Type B pancreatic cell (in vitro differentiated cells): ENCODE measurements around the gene TIPARP. TPM values are rescaled to one million over a fixed set of nuclear protein-coding genes. Genes with fewer than 3 reads are reported as not detected.

ENCODE experiments used
- DNase-seq: peaks from one replicate; pipeline ENCODE4 v3.0.0; 2021; ENCODE audit warnings: mixed read lengths; ENCODE audit not compliant: unreplicated experiment; ENCODE audit errors: extremely low spot score
- H3K27ac Mint-ChIP-seq: 2 replicates; pipeline ENCODE4 v1.8.0; 2021; ENCODE audit warnings: mild to moderate bottlenecking, mixed read lengths
- H3K27me3 Mint-ChIP-seq: 2 replicates; pipeline ENCODE4 v1.8.0; 2021; ENCODE audit warnings: mixed read lengths
- H3K36me3 Mint-ChIP-seq: 2 replicates; pipeline ENCODE4 v1.8.0; 2021; ENCODE audit warnings: mixed read lengths
- H3K4me1 Mint-ChIP-seq: one replicate; pipeline ENCODE4 v1.8.0; 2021; ENCODE audit warnings: mixed read lengths; ENCODE audit not compliant: unreplicated experiment
- H3K4me3 Mint-ChIP-seq: 2 replicates; pipeline ENCODE4 v1.8.0; 2021; ENCODE audit warnings: mild to moderate bottlenecking, mixed read lengths
- H3K9me3 Mint-ChIP-seq: 2 replicates; pipeline ENCODE4 v1.8.0; 2021; ENCODE audit warnings: mixed read lengths
- CTCF ChIP-seq: fragments of 200-600 bp; sonication (generic); conservative IDR thresholded peaks from 2 replicates; pipeline ENCODE4 v1.5.0; 2021; ENCODE audit warnings: antibody characterized with exemption, mild to moderate bottlenecking
- total RNA-seq: library from RNA; stranded (reverse); gene quantifications from 2 replicates; pipeline ENCODE4 v1.2.1, GENCODE V29; 2021; ENCODE audit warnings: low replicate concordance

The TIPARP gene
- total RNA-seq, 1 donor from 2014 or later: 37.5 TPM

GRCh38 chr3:156635973-156636372 is 38.4 kb upstream of the TIPARP start:
- Mint-ChIP-seq H3K4me3 (no peak overlapping the region), H3K27me3 (no peaks in the 10 kb centered on the region), H3K36me3 (no peaks in the 10 kb centered on the region), H3K9me3 (no peaks in the 10 kb centered on the region), H3K4me1 (no peaks in the 10 kb centered on the region), H3K27ac (no peak overlapping the region)
- DNase-seq: no peak
- TF ChIP-seq CTCF: no peak

- TF ChIP-seq CTCF: no peak
- H3K27me3 Mint-ChIP-seq: no peaks in the 10 kb centered on the region
Measured at GRCh38 chr3:156637480-156638022, 36.8 kb upstream of the TIPARP start.

GRCh38 chr3:156638271-156638670 is 36.1 kb upstream of the TIPARP start:
- TF ChIP-seq CTCF: no peak
- Mint-ChIP-seq H3K4me3 (no peak overlapping the region), H3K27me3 (no peaks in the 10 kb centered on the region), H3K36me3 (no peaks in the 10 kb centered on the region), H3K4me1 (peaks cover 5% of the 10 kb centered on the region), H3K9me3 (no peaks in the 10 kb centered on the region), H3K27ac (no peak overlapping the region)
- no peak for DNase-seq

More at GRCh38 chr3:156637480-156638022, 36.8 kb upstream of the TIPARP start:
- H3K4me1 Mint-ChIP-seq: peaks cover under 1% of the 10 kb centered on the region
- H3K4me3 Mint-ChIP-seq: no peak overlapping the region
- no peak for DNase-seq
- H3K36me3 Mint-ChIP-seq: no peaks in the 10 kb centered on the region
- H3K27ac Mint-ChIP-seq: no peak overlapping the region
- H3K9me3 Mint-ChIP-seq: no peaks in the 10 kb centered on the region

- Mint-ChIP-seq H3K4me3 (no peak overlapping the region), H3K36me3 (no peaks in the 10 kb centered on the region), H3K27me3 (no peaks in the 10 kb centered on the region), H3K9me3 (no peaks in the 10 kb centered on the region), H3K27ac (no peak overlapping the region), H3K4me1 (peaks cover 13% of the 10 kb centered on the region)
- DNase-seq: no peak
- no peak for TF ChIP-seq CTCF
Measured at GRCh38 chr3:156639414-156640023, 34.9 kb upstream of the TIPARP start.

GRCh38 chr3:156641618-156641975 is 32.8 kb upstream of the TIPARP start:
- peaks cover 1% of the 10 kb centered on the region for H3K36me3 Mint-ChIP-seq
- DNase-seq: no peak
- no peak overlapping the region for H3K4me3 Mint-ChIP-seq
- H3K27ac Mint-ChIP-seq: no peak overlapping the region
- peaks cover 2% of the 10 kb centered on the region for H3K9me3 Mint-ChIP-seq
- peaks cover 13% of the 10 kb centered on the region for H3K4me1 Mint-ChIP-seq
- no peaks in the 10 kb centered on the region for H3K27me3 Mint-ChIP-seq
- no peak for TF ChIP-seq CTCF
